GM21723 (cell line): ENCODE measurements around the gene TWIST1.

Experiments
- ATAC-seq: cut with Tn5 transposase; IDR thresholded peaks from one replicate; pipeline ENCODE4 v1.9.1; 2021; ENCODE audit warnings: mild to moderate bottlenecking, moderate library complexity; ENCODE audit not compliant: unreplicated experiment

TWIST1 gene

GRCh38 chr7:19097165-19098055 is 20.0 kb downstream of the TWIST1 start:
- ATAC-seq: no peak

GRCh38 chr7:19095353-19095860 is 22.0 kb downstream of the TWIST1 start:
- no peak for ATAC-seq

- ATAC-seq: no peak
Measured at GRCh38 chr7:19094598-19095352, 22.7 kb downstream of the TWIST1 start.

DNA sequence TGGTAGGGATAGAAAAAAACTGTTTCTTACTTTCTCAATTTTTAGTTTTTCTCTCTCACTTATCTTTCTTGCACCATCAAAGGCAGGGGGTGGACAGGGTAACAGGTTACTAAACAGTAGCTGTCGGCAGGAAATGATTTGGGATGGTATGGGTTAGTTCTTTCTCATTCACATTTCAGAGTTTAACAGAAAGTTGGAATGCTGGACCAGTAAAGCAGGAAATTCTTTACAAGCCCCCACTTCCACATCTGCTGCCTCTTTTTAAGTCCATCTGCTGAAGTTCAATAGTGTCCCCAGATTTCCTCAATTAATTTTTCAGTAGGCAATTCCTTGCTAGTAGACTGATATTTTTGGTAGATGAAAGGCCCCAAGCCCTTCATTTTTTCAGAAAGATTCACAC is 23.3 kb downstream of the TWIST1 start:
- ATAC-seq: no peak

GRCh38 chr7:19091550-19092200 is 25.8 kb downstream of the TWIST1 start:
- ATAC-seq: no peak

GRCh38 chr7:19090526-19090925 is 26.9 kb downstream of the TWIST1 start:
- ATAC-seq: no peak

- ATAC-seq: no peak
Measured at GRCh38 chr7:19089797-19090196, 27.6 kb downstream of the TWIST1 start.

DNA sequence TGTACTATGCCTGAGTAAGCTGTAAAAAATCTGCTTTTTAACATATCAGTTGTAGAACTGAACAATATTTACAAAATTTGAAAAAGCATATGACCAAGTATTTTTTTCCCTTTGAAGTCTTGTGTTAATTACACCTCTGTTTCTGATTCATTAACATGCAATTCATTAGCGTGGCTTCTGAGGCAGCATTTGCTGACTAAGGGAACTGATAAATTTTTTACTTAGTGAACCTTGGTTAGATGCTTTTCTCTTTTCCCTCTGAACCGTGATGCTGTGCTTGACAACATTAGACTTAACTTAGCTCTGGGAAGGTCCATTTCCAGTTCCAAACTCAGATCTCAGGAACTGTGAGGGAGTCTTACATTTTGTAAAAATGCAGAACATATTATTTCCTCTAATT is 28.1 kb downstream of the TWIST1 start:
- ATAC-seq: no peak

GRCh38 chr7:19080093-19080492 is 37.3 kb downstream of the TWIST1 start:
- no peak for ATAC-seq

DNA sequence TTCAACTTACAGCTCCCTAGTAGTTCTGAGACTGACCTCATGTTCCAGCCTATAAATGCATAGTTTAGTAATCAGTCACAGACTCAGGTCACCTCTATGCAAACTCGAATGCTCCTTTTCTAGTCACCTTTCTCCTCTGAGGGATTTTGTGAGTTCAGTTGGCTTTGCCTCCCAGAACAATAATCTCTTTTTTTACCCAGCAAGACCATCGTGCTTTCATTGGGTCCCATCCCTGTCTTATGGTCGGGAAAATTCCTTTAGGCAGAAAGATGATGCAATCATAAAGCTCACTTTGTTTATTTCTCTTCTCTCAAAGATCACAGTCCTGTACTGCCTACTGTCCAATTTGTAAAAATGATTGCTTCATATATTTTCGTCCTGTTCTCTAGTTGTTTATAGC is 38.4 kb downstream of the TWIST1 start:
- ATAC-seq: no peak

GRCh38 chr7:19069842-19070241 is 47.6 kb downstream of the TWIST1 start:
- no peak for ATAC-seq

DNA sequence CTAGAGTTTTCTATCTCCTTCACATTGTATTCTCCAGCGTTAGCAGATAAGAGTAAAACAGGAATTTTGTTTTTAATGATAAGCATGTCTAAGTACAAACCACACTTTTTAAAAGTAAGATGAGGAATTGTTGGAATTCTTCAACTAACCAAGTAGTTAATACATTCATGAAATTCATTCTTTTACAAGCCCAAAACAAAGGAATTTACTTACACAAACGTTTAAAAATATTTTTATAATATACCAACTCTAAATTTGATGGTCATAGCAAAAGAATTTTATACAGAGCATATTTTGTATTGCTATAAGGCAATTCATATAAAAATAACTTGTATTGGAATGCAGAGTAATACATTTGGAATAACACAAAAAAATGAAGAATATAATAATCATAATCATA is 51.3 kb downstream of the TWIST1 start:
- no peak for ATAC-seq
